Measurements from ENCODE around the gene PURB. TPM values are rescaled to one million over a fixed set of nuclear protein-coding genes. Genes with fewer than 3 reads are reported as not detected.
"Not testable (repeated sequence)": the region's sequence is repeated elsewhere in the genome, so short reads cannot be mapped to it uniquely, and the experiment has no call there.

The PURB gene
- total and polyA plus RNA-seq, 5 donors from 2014 or later: 1.1 to 29.9 (median 2.3) TPM

DNA sequence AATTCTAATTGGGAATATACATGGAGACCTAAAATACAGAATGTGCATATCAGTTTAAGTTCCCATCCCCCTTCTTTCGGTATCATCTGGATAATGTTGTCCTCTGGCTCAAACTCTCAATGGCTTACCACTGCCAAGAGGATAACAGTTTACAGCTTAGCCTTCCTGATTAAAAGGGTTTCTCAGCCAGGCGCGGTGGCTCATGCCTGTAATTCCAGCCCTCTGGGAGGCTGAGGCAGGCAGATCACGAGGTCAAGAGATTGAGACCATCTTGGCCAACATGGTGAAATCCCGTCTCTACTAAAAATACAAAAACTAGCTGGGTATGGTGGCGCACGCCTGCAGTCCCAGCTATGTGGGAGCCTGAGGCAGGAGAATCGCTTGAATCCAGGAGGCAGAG, 42.7 kb downstream of the PURB start:
- H3K27me3 Mint-ChIP-seq; H3K4me3 Mint-ChIP-seq; H3K27ac ChIP-seq (ENCODE audit: insufficient read depth, low read length, poor library complexity, severe bottlenecking); H3K4me3 ChIP-seq (ENCODE audit: low read depth, low read length); H3K27me3 ChIP-seq (ENCODE audit: control insufficient read depth, insufficient read depth, low read length); DNase-seq; H3K9me3 ChIP-seq (ENCODE audit: control insufficient read depth in 2 of 2, low read length in 2 of 2); H3K9me3 Mint-ChIP-seq; ATAC-seq (ENCODE audit: low read depth in 2 of 2): not testable (repeated sequence)
- H3K4me1 Mint-ChIP-seq: peaks cover 30 to 58% (median 51%) of the 10 kb centered on the region in 4 donors
- Histone ChIP-seq H3K4me1 (ENCODE audit: control insufficient read depth, insufficient read depth, low read length, poor library complexity, severe bottlenecking) (peaks cover 28% of the 10 kb centered on the region), H3K36me3 (ENCODE audit: control insufficient read depth, insufficient read depth, low read length) (peaks cover 37% of the 10 kb centered on the region)
- H3K27ac Mint-ChIP-seq: peak overlapping the region in 1 of 3 donors; percentile 26
- peaks cover 27% of the 10 kb centered on the region for H3K36me3 Mint-ChIP-seq

DNA sequence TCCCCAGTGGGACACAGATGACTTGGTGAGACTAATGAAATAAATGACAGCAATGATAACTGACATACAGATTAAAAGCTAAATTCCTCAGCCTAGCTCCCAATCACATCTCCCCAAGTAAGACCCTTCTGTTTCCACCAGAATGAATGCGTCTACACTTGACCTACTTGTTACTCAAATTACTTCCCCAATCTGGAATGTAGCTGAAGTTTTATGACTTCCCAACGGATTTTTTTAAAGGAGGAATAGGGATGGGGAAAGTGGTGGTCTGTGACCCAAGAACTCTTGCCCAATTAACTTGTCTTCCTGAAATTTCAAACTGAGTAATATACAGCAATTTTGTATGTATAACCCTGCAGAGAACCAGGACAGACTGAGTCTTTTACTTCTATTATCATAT, 46.6 kb downstream of the PURB start:
- Histone ChIP-seq H3K36me3 (ENCODE audit: control insufficient read depth, insufficient read depth, low read length) (peaks cover 66% of the 10 kb centered on the region), H3K9me3 (ENCODE audit: control insufficient read depth in 2 of 2, low read length in 2 of 2) (no peaks in the 10 kb centered on the region), H3K4me3 (ENCODE audit: low read depth, low read length) (no peak overlapping the region), H3K4me1 (ENCODE audit: control insufficient read depth, insufficient read depth, low read length, poor library complexity, severe bottlenecking) (peaks cover 3% of the 10 kb centered on the region), H3K27ac (ENCODE audit: insufficient read depth, low read length, poor library complexity, severe bottlenecking) (no peak overlapping the region), H3K27me3 (ENCODE audit: control insufficient read depth, insufficient read depth, low read length) (no peaks in the 10 kb centered on the region)
- Mint-ChIP-seq H3K4me1 (peaks cover 10 to 32% (median 24%) of the 10 kb centered on the region in 4 donors), H3K27ac (peak overlapping the region in 2 of 3 donors; percentile 32 to 47), H3K36me3 (peaks cover 31% of the 10 kb centered on the region), H3K27me3 (no peaks in the 10 kb centered on the region), H3K9me3 (no peaks in the 10 kb centered on the region), H3K4me3 (no peak overlapping the region)
- ATAC-seq (ENCODE audit: low read depth in 2 of 2) (no peak), DNase-seq (no peak)

DNA sequence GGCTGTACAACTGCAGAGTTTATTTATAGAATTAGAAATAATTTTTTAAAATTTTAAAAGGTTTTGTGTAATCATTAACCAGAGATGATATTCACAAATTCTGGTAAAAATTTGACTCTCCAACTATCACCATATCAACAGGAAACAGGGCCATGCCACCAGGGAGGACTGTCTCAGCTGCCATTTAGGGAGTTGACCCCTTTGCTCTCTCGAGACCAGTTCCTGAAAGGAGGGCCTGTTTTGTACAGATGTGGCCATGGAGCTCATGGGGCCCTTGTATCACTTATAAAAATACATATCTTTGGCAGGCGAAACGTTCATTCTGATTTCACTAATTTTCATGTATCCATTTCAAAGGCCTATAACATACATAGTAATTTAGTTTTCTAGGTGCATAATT, 57.8 kb downstream of the PURB start:
- DNase-seq: no peak
- Mint-ChIP-seq H3K27ac (peak overlapping the region in 2 of 3 donors; percentile 19 to 78), H3K4me3 (no peak overlapping the region), H3K27me3 (peaks cover 4% of the 10 kb centered on the region), H3K4me1 (peaks cover 7 to 9% (median 8%) of the 10 kb centered on the region in 4 donors), H3K36me3 (peaks cover 16% of the 10 kb centered on the region), H3K9me3 (no peaks in the 10 kb centered on the region)
- Histone ChIP-seq H3K36me3 (ENCODE audit: control insufficient read depth, insufficient read depth, low read length) (peaks cover 48% of the 10 kb centered on the region), H3K27ac (ENCODE audit: insufficient read depth, low read length, poor library complexity, severe bottlenecking) (no peak overlapping the region), H3K9me3 (ENCODE audit: control insufficient read depth in 2 of 2, low read length in 2 of 2) (no peaks in the 10 kb centered on the region), H3K27me3 (ENCODE audit: control insufficient read depth, insufficient read depth, low read length) (no peaks in the 10 kb centered on the region), H3K4me3 (ENCODE audit: low read depth, low read length) (no peak overlapping the region), H3K4me1 (ENCODE audit: control insufficient read depth, insufficient read depth, low read length, poor library complexity, severe bottlenecking) (no peaks in the 10 kb centered on the region)
- no peak for ATAC-seq (ENCODE audit: low read depth in 2 of 2)

Other genes with a start within 250 kb of the PURB start
- gene ZMIZ2, start 136.7 kb downstream of the PURB start, total RNA-seq: 110 TPM
- 1 to 10 TPM; 2.9 to 5.0 (median 4.4) TPM for gene ZMIZ2, start 136.7 kb downstream of the PURB start, polyA plus RNA-seq
- gene PPIA, start 88.8 kb downstream of the PURB start, total RNA-seq: 670 TPM
- gene PPIA, start 88.8 kb downstream of the PURB start, polyA plus RNA-seq: 1,000 to 10,000 TPM; 4,149 to 4,426 (median 4,258) TPM
- gene H2AZ2, start 37.4 kb downstream of the PURB start, total RNA-seq: 186 TPM
- 100 to 1,000 TPM; 250 to 315 (median 275) TPM for gene H2AZ2, start 37.4 kb downstream of the PURB start, polyA plus RNA-seq
- 427 TPM for gene MYO1G, start 93.5 kb upstream of the PURB start, total RNA-seq
- gene MYO1G, start 93.5 kb upstream of the PURB start, polyA plus RNA-seq: 100 to 1,000 TPM; 132 to 229 (median 160) TPM
- 190 TPM for gene CCM2, start 114.7 kb upstream of the PURB start, total RNA-seq
- gene CCM2, start 114.7 kb upstream of the PURB start, polyA plus RNA-seq: 100 to 1,000 TPM; 139 to 163 (median 156) TPM
- 0.07 TPM for gene NACAD, start 203.4 kb upstream of the PURB start, total RNA-seq
- not detected for gene NACAD, start 203.4 kb upstream of the PURB start, polyA plus RNA-seq
- gene TBRG4, start 226.2 kb upstream of the PURB start, total RNA-seq: 48.4 TPM
- gene TBRG4, start 226.2 kb upstream of the PURB start, polyA plus RNA-seq: 10 to 100 TPM; 42.6 to 54.3 (median 45.2) TPM